H1 (cell line): ENCODE measurements around the gene CASZ1. TPM values are rescaled to one million over a fixed set of nuclear protein-coding genes. Genes with fewer than 3 reads are reported as not detected.

Experiments
- CTCF ChIA-PET: fragments of 300-600 bp; sonication (Branson Sonifier 250); formaldehyde crosslinking; loops from one replicate; lab custom pipeline; 2021; ENCODE audit not compliant: partially characterized antibody; lab: Charles Lee
- POLR2A ChIA-PET: fragments of 300-600 bp; sonication (Branson Sonifier 250); formaldehyde crosslinking; loops from one replicate; lab custom pipeline; 2021; ENCODE audit warnings: inconsistent platforms; ENCODE audit not compliant: partially characterized antibody; lab: Charles Lee
- DNase-seq, 2 experiments: peaks; one replicate each; pipeline versions ENCODE4 v3.0.0 to v3.0.0-alpha.2; 2010 to 2022; ENCODE audit warnings: low spot score in 2 of 2, low read depth in 1 of 2, mixed read lengths in 1 of 2
- FAIRE-seq: peaks from 2 replicates; lab custom pipeline; 2011; peaks lifted over from hg19 to GRCh38; lab: Jason Lieb, UNC
- H2AFZ ChIP-seq: 2 replicates; pipeline ENCODE4 v1.8.1; 2012; ENCODE audit warnings: low read length, inconsistent platforms
- H2AK5ac ChIP-seq: 2 replicates; pipeline ENCODE4 v1.6.1; 2013; ENCODE audit warnings: low read depth, low read length
- H2BK120ac ChIP-seq: replicated peaks from 2 replicates; pipeline ENCODE3; 2013; ENCODE audit warnings: low read depth, low read length, inconsistent platforms
- H2BK12ac ChIP-seq: 2 replicates; pipeline ENCODE4 v1.6.1; 2013; ENCODE audit warnings: low read depth, low read length
- H2BK15ac ChIP-seq: 2 replicates; pipeline ENCODE4 v1.6.1; 2013; ENCODE audit warnings: low read length
- H2BK20ac ChIP-seq: 2 replicates; pipeline ENCODE4 v1.6.1; 2013; ENCODE audit warnings: low read length
- H2BK5ac ChIP-seq: 2 replicates; pipeline ENCODE4 v1.6.1; 2013; ENCODE audit warnings: low read depth, low read length
- H3K14ac ChIP-seq: 2 replicates; pipeline ENCODE4 v1.6.1; 2013; ENCODE audit warnings: inconsistent platforms; ENCODE audit not compliant: insufficient read length
- H3K18ac ChIP-seq: 2 replicates; pipeline ENCODE4 v1.6.1; 2013; ENCODE audit warnings: low read length; ENCODE audit errors: extremely low read depth
- H3K23ac ChIP-seq: 2 replicates; pipeline ENCODE4 v1.6.1; 2013; ENCODE audit warnings: inconsistent platforms; ENCODE audit not compliant: insufficient read length
- H3K23me2 ChIP-seq: 2 replicates; pipeline ENCODE4 v1.6.1; 2013; ENCODE audit warnings: low read depth, low read length
- H3K27ac ChIP-seq: 2 replicates; pipeline ENCODE4 v1.6.1; 2011; ENCODE audit warnings: low read depth, low read length, inconsistent platforms
- H3K27me3 ChIP-seq, 4 experiments: replicated peaks in 1 of 4; 1 replicate in 1 of 4; 2 replicates in 3 of 4; pipeline versions ENCODE4 v1.6.1 to v1.8.1; 2011 to 2013; ENCODE audit warnings: low read length in 3 of 4, mild to moderate bottlenecking in 3 of 4, inconsistent platforms in 2 of 4, mixed read lengths in 2 of 4, moderate library complexity in 1 of 4; ENCODE audit not compliant: control insufficient read depth in 3 of 4, insufficient read depth in 3 of 4; ENCODE audit errors: extremely low read depth in 1 of 4
- H3K36me3 ChIP-seq, 4 experiments: 2 replicates each; pipeline versions ENCODE4 v1.6.1 to v1.8.1; 2011 to 2013; ENCODE audit warnings: mild to moderate bottlenecking in 4 of 4, low read length in 3 of 4, moderate library complexity in 2 of 4, control low read depth in 1 of 4, inconsistent platforms in 1 of 4; ENCODE audit not compliant: insufficient read depth in 4 of 4, control insufficient read depth in 2 of 4
- H3K4ac ChIP-seq: replicated peaks from 2 replicates; pipeline ENCODE3; 2013; ENCODE audit warnings: low read length, low read depth, mixed read lengths, inconsistent platforms; ENCODE audit not compliant: insufficient read length
- H3K4me1 ChIP-seq, 4 experiments: replicated peaks in 1 of 4; 1 replicate in 1 of 4; 2 replicates in 3 of 4; pipeline versions ENCODE4 v1.6.1 to v1.8.1; 2011 to 2013; ENCODE audit warnings: low read length in 3 of 4, inconsistent platforms in 2 of 4, mixed read lengths in 1 of 4; ENCODE audit not compliant: insufficient read depth in 4 of 4, control insufficient read depth in 3 of 4
- H3K4me2 ChIP-seq, 2 experiments: 2 replicates each; pipeline versions ENCODE4 v1.6.1 to v1.8.1; 2011 to 2013; ENCODE audit warnings: low read depth in 2 of 2, low read length in 2 of 2, control low read depth in 1 of 2, inconsistent platforms in 1 of 2, mild to moderate bottlenecking in 1 of 2; ENCODE audit not compliant: insufficient read depth in 1 of 2
- H3K4me3 ChIP-seq, 4 experiments: fragments of 200-600, 300-600 bp in 1 of 4; sonication (generic), shearing (Covaris generic), sonication (Bioruptor Twin) in 1 of 4; 2 replicates each; pipeline versions ENCODE4 v1.5.1 to v1.8.1; 2011 to 2016; ENCODE audit warnings: low read length in 4 of 4, low read depth in 3 of 4, control low read depth in 2 of 4, inconsistent platforms in 2 of 4, mild to moderate bottlenecking in 2 of 4, mixed read lengths in 1 of 4, moderate library complexity in 1 of 4; ENCODE audit not compliant: insufficient read depth in 2 of 4; ENCODE audit errors: extremely low read depth in 1 of 4
- H3K56ac ChIP-seq: replicated peaks from 2 replicates; pipeline ENCODE3; 2013; ENCODE audit warnings: low read depth, mild to moderate bottlenecking, mixed read lengths, low read length, inconsistent platforms; ENCODE audit not compliant: insufficient read length
- H3K79me1 ChIP-seq: 2 replicates; pipeline ENCODE4 v1.6.1; 2013; ENCODE audit warnings: low read depth, low read length, control low read depth
- H3K79me2 ChIP-seq, 2 experiments: 2 replicates each; pipeline versions ENCODE4 v1.6.1 to v1.8.1; 2012 to 2013; ENCODE audit warnings: low read length in 2 of 2, mild to moderate bottlenecking in 2 of 2, inconsistent platforms in 1 of 2; ENCODE audit not compliant: insufficient read depth in 2 of 2, control insufficient read depth in 1 of 2
- H3K9ac ChIP-seq, 4 experiments: replicated peaks in 1 of 4; 1 replicate in 1 of 4; 2 replicates in 3 of 4; pipeline versions ENCODE4 v1.6.1 to v1.8.1; 2011 to 2013; ENCODE audit warnings: low read depth in 3 of 4, low read length in 3 of 4, control low read depth in 2 of 4, mild to moderate bottlenecking in 2 of 4, moderate library complexity in 2 of 4, inconsistent platforms in 1 of 4; ENCODE audit errors: extremely low read depth in 1 of 4
- H3K9me3 ChIP-seq, 2 experiments: 2 replicates each; pipeline versions ENCODE4 v1.6.1 to v1.8.1; 2012 to 2013; ENCODE audit warnings: mild to moderate bottlenecking in 2 of 2, moderate library complexity in 2 of 2, control low read depth in 1 of 2, inconsistent platforms in 1 of 2, low read depth in 1 of 2, low read length in 1 of 2, mixed read lengths in 1 of 2; ENCODE audit not compliant: insufficient read depth in 2 of 2
- H4K20me1 ChIP-seq, 2 experiments: replicated peaks in 1 of 2; 2 replicates each; pipeline versions ENCODE3 to v1.8.1; 2011 to 2013; ENCODE audit warnings: inconsistent platforms in 2 of 2, low read length in 2 of 2, mild to moderate bottlenecking in 1 of 2; ENCODE audit not compliant: insufficient read depth in 2 of 2, control insufficient read depth in 1 of 2
- H4K5ac ChIP-seq: 2 replicates; pipeline ENCODE4 v1.6.1; 2013; ENCODE audit warnings: low read length, low read depth, mixed read lengths, inconsistent platforms; ENCODE audit not compliant: insufficient read length
- H4K8ac ChIP-seq: 2 replicates; pipeline ENCODE4 v1.8.0; 2013; ENCODE audit warnings: mild to moderate bottlenecking, moderate library complexity, low read length, inconsistent platforms; ENCODE audit not compliant: insufficient read depth; ENCODE audit errors: extremely low read depth
- H4K91ac ChIP-seq: replicated peaks from 2 replicates; pipeline ENCODE3; 2013; ENCODE audit warnings: low read length, mixed read lengths, inconsistent platforms; ENCODE audit not compliant: insufficient read length
- ATF2 ChIP-seq: IDR thresholded peaks from 2 replicates; pipeline ENCODE4 v1.6.1; 2012; ENCODE audit warnings: low read length, inconsistent platforms
- CHD2 ChIP-seq: IDR thresholded peaks from 2 replicates; pipeline ENCODE4 v1.6.1; 2012; ENCODE audit warnings: low read length, improper control_type of control experiment
- CREB1 ChIP-seq: IDR thresholded peaks from 2 replicates; pipeline ENCODE4 v1.6.1; 2012; ENCODE audit warnings: inconsistent platforms
- CTBP2 ChIP-seq: IDR thresholded peaks from 2 replicates; pipeline ENCODE4 v1.7.0; 2011; ENCODE audit warnings: borderline replicate concordance, mild to moderate bottlenecking, moderate library complexity, mixed read lengths, low read length; ENCODE audit not compliant: insufficient read depth, insufficient read length
- FOSL1 ChIP-seq: IDR thresholded peaks from 2 replicates; pipeline ENCODE4 v1.6.1; 2011; ENCODE audit warnings: mild to moderate bottlenecking, low read depth, low read length, moderate library complexity; ENCODE audit not compliant: insufficient read depth
- JUN ChIP-seq: IDR thresholded peaks from 2 replicates; pipeline ENCODE4 v1.6.1; 2011; ENCODE audit warnings: low read depth, mild to moderate bottlenecking, improper control_type of control experiment, low read length
- SP2 ChIP-seq: IDR thresholded peaks from 2 replicates; pipeline ENCODE4 v1.6.1; 2012; ENCODE audit warnings: mild to moderate bottlenecking, low read length, inconsistent platforms
- TAF7 ChIP-seq: optimal IDR thresholded peaks from 2 replicates; pipeline ENCODE3; 2011; ENCODE audit warnings: low read depth, mild to moderate bottlenecking, inconsistent platforms, low read length, moderate library complexity, borderline replicate concordance
- TBP ChIP-seq: IDR thresholded peaks from 2 replicates; pipeline ENCODE4 v1.6.1; 2011; ENCODE audit warnings: low read depth, low read length, improper control_type of control experiment
- TEAD4 ChIP-seq: IDR thresholded peaks from 2 replicates; pipeline ENCODE4 v1.6.1; 2012; ENCODE audit warnings: low read depth, low read length, inconsistent platforms, mixed read lengths
- ZNF274 ChIP-seq: IDR thresholded peaks from 2 replicates; pipeline ENCODE4 v1.7.0; 2012; ENCODE audit warnings: low read length, borderline replicate concordance; ENCODE audit errors: extremely low read depth
- WGBS, 2 experiments: shearing (Covaris generic) in 1 of 2; methylation state at CpG; one replicate each; pipeline versions ENCODE4 v1.1.6 to v1.1.7; 2013 to 2015; ENCODE audit warnings: low lambda C conversion rate in 2 of 2, mixed read lengths in 2 of 2, inconsistent platforms in 1 of 2, low coverage in 1 of 2, missing lambda C conversion rate in 1 of 2; ENCODE audit not compliant: insufficient replicate concordance in 2 of 2, insufficient coverage in 1 of 2, insufficient read length in 1 of 2; ENCODE audit errors: extremely low coverage in 1 of 2, missing lambda C conversion rate in 1 of 2; 5-methylcytosine and 5-hydroxymethylcytosine counted together
- polyA plus RNA-seq, 7 experiments: library from polyadenylated mRNA; depleted of rRNA in 3 of 7; stranded (reverse) in 5 of 7; unstranded in 2 of 7; fragments of >200 nt in 5 of 7; fragments of 200-250 nt in 2 of 7; gene quantifications; 1 replicate in 5 of 7; 2 replicates in 1 of 7; 4 replicates in 1 of 7; pipeline versions ENCODE4 v1.2.1 to v1.2.3, GENCODE V29; 2011 to 2013; ENCODE audit warnings: missing spikeins in 2 of 7, mixed read lengths in 2 of 7
- total RNA-seq: library from RNA; stranded (reverse); fragmentation: NEBNext Ultra II Directional; extraction: Animal tissue kit (Norgen Biotek cat#: 25700); gene quantifications from 2 replicates; pipeline ENCODE4 v1.2.1, GENCODE V29; 2021

CASZ1 gene
- total and polyA plus RNA-seq, 2 of the 8 experiments (the other 6 are each of a cell fraction or from before 2014, with no cell fraction given), result 4.4 to 7.7 TPM

GRCh38 chr1:10723317-10723716 lies 73.1 kb downstream of the CASZ1 start:
- FAIRE-seq (no peak), DNase-seq (no peak)
- Histone ChIP-seq H3K9me3 (no peaks in the 10 kb centered on the region), H4K8ac (no peak overlapping the region), H3K9ac (no peak overlapping the region), H2BK20ac (no peak overlapping the region), H3K27me3 (no peaks in the 10 kb centered on the region; a peak in 1 of 7 replicates), H3K4me1 (peaks cover 0 to 14% (median 11%) of the 10 kb centered on the region in 4 experiments; a peak in 6 of 7 replicates), H3K4me3 (no peak overlapping the region), H2BK120ac (no peak overlapping the region), H4K91ac (no peak overlapping the region), H4K20me1 (peaks cover 0 to 2% of the 10 kb centered on the region in 2 experiments), H2BK15ac (no peak overlapping the region), H3K4ac (no peak overlapping the region), H3K14ac (no peak overlapping the region), H4K5ac (no peak overlapping the region), H3K79me2 (no peaks in the 10 kb centered on the region), H2BK12ac (no peak overlapping the region), H3K18ac (no peak overlapping the region), H3K4me2 (no peak overlapping the region), H3K27ac (no peak overlapping the region), H3K79me1 (no peaks in the 10 kb centered on the region), H2AFZ (no peak overlapping the region), H2BK5ac (no peak overlapping the region), H3K23ac (no peak overlapping the region), H3K23me2 (no peaks in the 10 kb centered on the region), H3K56ac (no peak overlapping the region), H3K36me3 (no peaks in the 10 kb centered on the region), H2AK5ac (no peak overlapping the region)
- ChIA-PET CTCF (interaction anchor here (0.9 to 1.6 kb wide), 6 partner anchors 10 to 143 kb away, joined by 3 to 4 read pairs (median 3); no protein-coding TSS in a partner anchor), POLR2A (no interaction called here)
- 97% methylated on average over 4 of the region's 4 CpGs; no CpG with 5 or more reads in 1 of the 2 experiments for WGBS, 2 experiments
- no peak for TF ChIP-seq ZNF274
- no peak for TF ChIP-seq CHD2
- no peak for TF ChIP-seq TAF7
- TF ChIP-seq CREB1, result no peak
- TF ChIP-seq JUN, result no peak
- no peak for TF ChIP-seq TBP
- no peak for TF ChIP-seq CTBP2
- no peak for TF ChIP-seq SP2
- no peak for TF ChIP-seq ATF2
- TF ChIP-seq TEAD4, result no peak
- TF ChIP-seq FOSL1, result no peak
